ENCODE results near the gene CFAP299. TPM values are rescaled to one million over a fixed set of nuclear protein-coding genes. Genes with fewer than 3 reads are reported as not detected.
A peak's percentile ranks its signal among the peaks of the same experiment; 100 is the strongest.

The CFAP299 gene
- total and polyA plus RNA-seq, 7 donors = 1.4 TPM; not detected in 6

DNA sequence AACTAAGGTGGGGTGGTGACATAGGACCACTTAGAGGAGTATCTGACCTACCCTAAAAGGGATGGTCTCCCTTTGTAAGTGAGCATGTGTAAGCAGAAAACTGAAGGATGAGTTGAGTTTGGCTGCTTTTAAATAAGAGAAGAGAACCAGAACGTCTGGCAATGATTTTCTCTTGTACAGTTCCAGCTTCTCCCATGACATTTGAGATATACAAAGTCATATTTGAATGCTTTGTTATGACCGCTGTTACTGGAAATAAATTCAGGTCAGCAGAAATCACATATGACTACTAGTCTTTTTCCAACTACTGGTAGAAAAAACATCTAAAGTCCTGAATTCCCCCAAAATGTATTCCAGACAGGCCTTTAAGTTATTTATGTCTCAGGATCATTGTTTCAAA lies 381.7 kb downstream of the CFAP299 start:
- Histone ChIP-seq H3K27ac (peak overlapping the region in 3 of 4 donors; percentile 63 to 74 (median 69)), H3K4me3 (no peak overlapping the region), H3K36me3 (no peaks in the 10 kb centered on the region), H3K4me1 (peaks cover 0 to 50% (median 42%) of the 10 kb centered on the region in 4 donors), H3K27me3 (no peaks in the 10 kb centered on the region), H3K9me3 (peaks cover 0 to 14% (median 6%) of the 10 kb centered on the region in 4 donors)
- peak; percentile 5 to 81 (median 76) for TF ChIP-seq POLR2AphosphoS5 (IDR thresholded peaks at IDR 0.05)
- TF ChIP-seq, protein P1, sequence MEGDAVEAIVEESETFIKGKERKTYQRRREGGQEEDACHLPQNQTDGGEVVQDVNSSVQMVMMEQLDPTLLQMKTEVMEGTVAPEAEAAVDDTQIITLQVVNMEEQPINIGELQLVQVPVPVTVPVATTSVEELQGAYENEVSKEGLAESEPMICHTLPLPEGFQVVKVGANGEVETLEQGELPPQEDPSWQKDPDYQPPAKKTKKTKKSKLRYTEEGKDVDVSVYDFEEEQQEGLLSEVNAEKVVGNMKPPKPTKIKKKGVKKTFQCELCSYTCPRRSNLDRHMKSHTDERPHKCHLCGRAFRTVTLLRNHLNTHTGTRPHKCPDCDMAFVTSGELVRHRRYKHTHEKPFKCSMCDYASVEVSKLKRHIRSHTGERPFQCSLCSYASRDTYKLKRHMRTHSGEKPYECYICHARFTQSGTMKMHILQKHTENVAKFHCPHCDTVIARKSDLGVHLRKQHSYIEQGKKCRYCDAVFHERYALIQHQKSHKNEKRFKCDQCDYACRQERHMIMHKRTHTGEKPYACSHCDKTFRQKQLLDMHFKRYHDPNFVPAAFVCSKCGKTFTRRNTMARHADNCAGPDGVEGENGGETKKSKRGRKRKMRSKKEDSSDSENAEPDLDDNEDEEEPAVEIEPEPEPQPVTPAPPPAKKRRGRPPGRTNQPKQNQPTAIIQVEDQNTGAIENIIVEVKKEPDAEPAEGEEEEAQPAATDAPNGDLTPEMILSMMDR (IDR thresholded peaks at IDR 0.05) = no peak
- TF ChIP-seq EP300 (IDR thresholded peaks at IDR 0.05) = peak in 3 of 4 donors; percentile 19 to 42 (median 41)
- no peak for TF ChIP-seq POLR2A (IDR thresholded peaks at IDR 0.05)
- intact Hi-C loops (cut with DNase I) = loop anchor here (10.0 kb wide), 2 partner anchors 112 to 352 kb away; no protein-coding TSS in a partner anchor
- DNase-seq = no peak
- WGBS, 2 donors = 69 to 77% methylated on average over 2 of the region's 2 CpGs

DNA sequence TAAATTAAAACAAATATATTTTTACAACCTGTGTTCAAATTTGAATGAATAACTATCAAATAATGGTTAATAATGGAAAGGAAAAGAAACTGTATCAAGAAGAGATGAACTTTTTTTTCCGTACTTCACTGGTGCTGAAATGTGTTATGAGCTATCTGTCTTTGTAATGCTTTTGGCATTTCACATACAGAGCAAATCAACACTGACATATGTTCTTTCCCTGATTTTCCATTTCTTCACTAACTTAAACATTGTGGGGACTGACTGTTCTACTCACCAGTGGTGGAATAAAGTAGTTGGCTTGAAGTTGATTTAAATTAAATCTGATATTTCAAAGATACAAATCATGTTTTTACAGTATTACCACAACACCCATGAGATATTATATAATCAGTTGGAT lies 390.9 kb downstream of the CFAP299 start:
- intact Hi-C loops (cut with DNase I) = no loop called here

DNA sequence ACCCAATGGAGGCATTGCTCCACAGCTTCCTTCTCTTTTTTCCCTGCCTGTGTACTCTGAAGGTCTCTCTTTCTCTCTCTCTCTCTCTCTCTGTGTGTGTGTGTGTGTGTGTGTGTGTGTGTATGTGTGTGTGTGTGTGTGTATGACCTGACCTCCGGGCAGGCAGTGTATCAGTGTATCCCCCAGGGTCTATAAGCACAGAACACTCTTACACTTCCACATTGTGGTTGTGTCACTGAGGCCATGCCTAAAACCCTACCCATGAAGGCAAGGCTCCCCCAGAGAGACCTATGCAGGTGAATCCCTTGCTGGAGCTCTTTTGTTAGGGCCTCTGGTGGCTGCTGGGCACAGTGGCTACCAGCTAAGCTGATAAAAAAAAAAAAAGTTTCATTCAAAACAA lies 394.6 kb downstream of the CFAP299 start:
- no peak overlapping the region for H3K4me3 ChIP-seq
- H3K4me1 ChIP-seq = no peaks in the 10 kb centered on the region
- H3K27me3 ChIP-seq = no peaks in the 10 kb centered on the region
- no peak for DNase-seq
- H3K27ac ChIP-seq = no peak overlapping the region
- TF ChIP-seq POLR2A (IDR thresholded peaks at IDR 0.05) (no peak), POLR2AphosphoS5 (IDR thresholded peaks at IDR 0.05) (no peak), EP300 (IDR thresholded peaks at IDR 0.05) (no peak)
- intact Hi-C loops (cut with DNase I) = no loop called here
- 75 to 86% methylated on average over 1 of the region's 1 CpG for WGBS, 2 donors
- no peaks in the 10 kb centered on the region for H3K9me3 ChIP-seq
- H3K36me3 ChIP-seq = no peaks in the 10 kb centered on the region

More for the DNA sequence above, 390.9 kb downstream of the CFAP299 start:
- Histone ChIP-seq H3K9me3 (peaks cover 0 to 7% (median 3%) of the 10 kb centered on the region in 4 donors), H3K27ac (no peak overlapping the region), H3K36me3 (no peaks in the 10 kb centered on the region), H3K4me3 (no peak overlapping the region), H3K27me3 (no peaks in the 10 kb centered on the region), H3K4me1 (no peaks in the 10 kb centered on the region)
- 78 to 86% methylated on average over 1 of the region's 1 CpG for WGBS, 2 donors
- no peak for DNase-seq
- no peak for TF ChIP-seq POLR2A (IDR thresholded peaks at IDR 0.05)
- TF ChIP-seq EP300 (IDR thresholded peaks at IDR 0.05) = no peak
- no peak for TF ChIP-seq POLR2AphosphoS5 (IDR thresholded peaks at IDR 0.05)
- TF ChIP-seq, protein P1 (IDR thresholded peaks at IDR 0.05) = no peak

DNA sequence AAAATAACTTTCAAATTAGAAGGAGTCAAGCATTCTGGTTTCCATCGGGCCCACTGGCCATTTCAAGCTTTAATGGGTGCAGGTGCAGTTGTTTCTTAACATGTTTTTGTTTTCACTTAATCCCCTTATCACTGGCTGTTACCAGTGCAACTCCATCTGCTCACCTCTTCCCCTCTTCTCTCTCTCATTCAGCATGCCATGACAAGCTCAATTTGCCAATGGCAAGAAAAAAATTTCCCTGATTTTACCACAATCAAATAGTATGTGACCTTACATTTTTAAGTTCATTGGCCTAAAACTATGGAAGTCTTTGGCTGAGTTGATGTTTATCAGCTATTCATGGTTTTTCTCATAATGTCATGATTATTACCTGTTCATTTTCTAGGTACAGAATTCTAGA lies 395.9 kb downstream of the CFAP299 start:
- no peaks in the 10 kb centered on the region for H3K9me3 ChIP-seq
- H3K27ac ChIP-seq = no peak overlapping the region
- H3K4me1 ChIP-seq = no peaks in the 10 kb centered on the region
- WGBS, 2 donors = 63 to 78% methylated on average over 1 of the region's 1 CpG
- H3K4me3 ChIP-seq = no peak overlapping the region
- DNase-seq = no peak
- TF ChIP-seq POLR2A (IDR thresholded peaks at IDR 0.05) (no peak), POLR2AphosphoS5 (IDR thresholded peaks at IDR 0.05) (no peak), EP300 (IDR thresholded peaks at IDR 0.05) (no peak)
- TF ChIP-seq, protein P1 (IDR thresholded peaks at IDR 0.05) = no peak
- no peaks in the 10 kb centered on the region for H3K36me3 ChIP-seq
- intact Hi-C loops (cut with DNase I) = no loop called here
- H3K27me3 ChIP-seq = no peaks in the 10 kb centered on the region

DNA sequence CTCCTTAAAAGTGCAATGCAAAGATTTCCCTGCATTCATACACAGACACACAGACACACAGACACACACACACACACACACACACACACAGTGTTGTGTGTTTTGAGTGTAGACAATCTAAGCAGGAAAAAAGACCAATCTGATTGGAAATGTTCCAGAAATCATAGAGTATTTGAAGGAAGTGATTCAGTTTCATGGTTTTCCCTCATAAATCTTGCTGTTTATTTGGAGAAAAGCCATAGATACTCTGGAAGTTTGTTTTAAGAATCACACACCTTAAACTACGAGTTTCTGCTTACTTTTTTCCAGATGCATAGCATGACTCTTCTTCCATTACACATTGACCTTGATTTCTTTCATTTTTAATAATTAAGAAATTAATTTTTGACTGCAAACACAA lies 396.5 kb downstream of the CFAP299 start:
- H3K4me3 ChIP-seq = no peak overlapping the region
- no peak overlapping the region for H3K27ac ChIP-seq
- no peaks in the 10 kb centered on the region for H3K27me3 ChIP-seq
- H3K4me1 ChIP-seq = no peaks in the 10 kb centered on the region
- WGBS, 2 donors = 3 to 19% methylated on average over 1 of the region's 1 CpG
- no peak for DNase-seq
- no peaks in the 10 kb centered on the region for H3K9me3 ChIP-seq
- H3K36me3 ChIP-seq = no peaks in the 10 kb centered on the region
- intact Hi-C loops (cut with DNase I) = no loop called here
- TF ChIP-seq, protein P1 (IDR thresholded peaks at IDR 0.05) = no peak
- no peak for TF ChIP-seq POLR2A (IDR thresholded peaks at IDR 0.05)
- TF ChIP-seq EP300 (IDR thresholded peaks at IDR 0.05) = no peak
- TF ChIP-seq POLR2AphosphoS5 (IDR thresholded peaks at IDR 0.05) = no peak
